SK-N-SH treated with all-trans-retinoic acid at 6 μM for 48 hours (cell line): ENCODE results near the gene QSER1.

Experiments used
- ATAC-seq: fragments of 200-7000 bp; cut with Tn5 transposase; 3 replicates; pipeline ENCODE4 v1.9.1; 2020; ENCODE audit warnings: mild to moderate bottlenecking, moderate library complexity
- ARNTL ChIP-seq: fragments of 450-650 bp; formaldehyde crosslinking; IDR thresholded peaks from 2 replicates; pipeline ENCODE4 v1.5.0; 2020; ENCODE audit warnings: low read depth, mild to moderate bottlenecking, moderate library complexity, borderline replicate concordance
- BACH2 ChIP-seq: fragments of 250-450 bp; sonication (Bioruptor Pico); IDR thresholded peaks from 2 replicates; pipeline ENCODE4 v1.9.0; 2021; ENCODE audit warnings: mild to moderate bottlenecking, borderline replicate concordance
- CREB5 ChIP-seq: fragments of 250-450 bp; sonication (Bioruptor Pico); IDR thresholded peaks from 2 replicates; pipeline ENCODE4 v1.5.1; 2020; ENCODE audit warnings: low read depth, mild to moderate bottlenecking, moderate library complexity
- CSDC2 ChIP-seq: fragments of 250-450 bp; sonication (Bioruptor Pico); IDR thresholded peaks from 2 replicates; pipeline ENCODE4 v1.5.0; 2020; ENCODE audit warnings: mild to moderate bottlenecking, moderate library complexity
- GLIS3 ChIP-seq: fragments of 250-450 bp; sonication (Bioruptor Pico); IDR thresholded peaks from 2 replicates; pipeline ENCODE4 v1.5.0; 2020; ENCODE audit warnings: mild to moderate bottlenecking, moderate library complexity
- ISL1 ChIP-seq: fragments of 250-450 bp; sonication (Bioruptor Pico); IDR thresholded peaks from 2 replicates; pipeline ENCODE4 v2.1.2; 2022; ENCODE audit warnings: mild to moderate bottlenecking, moderate library complexity
- OSR1 ChIP-seq: fragments of 250-450 bp; sonication (Bioruptor Pico); IDR thresholded peaks from 2 replicates; pipeline ENCODE4 v1.8.0; 2022; ENCODE audit warnings: moderate library complexity, mild to moderate bottlenecking, inconsistent platforms
- PATZ1 ChIP-seq: fragments of 250-450 bp; sonication (Bioruptor Pico); IDR thresholded peaks from 2 replicates; pipeline ENCODE4 v1.8.0; 2020; ENCODE audit warnings: mild to moderate bottlenecking, moderate library complexity, borderline replicate concordance
- PPARA ChIP-seq: fragments of 250-450 bp; sonication (Bioruptor Pico); IDR thresholded peaks from 2 replicates; pipeline ENCODE4 v1.5.0; 2020; ENCODE audit warnings: mild to moderate bottlenecking, borderline replicate concordance
- RARB ChIP-seq: fragments of 250-450 bp; sonication (Bioruptor Pico); IDR thresholded peaks from 2 replicates; pipeline ENCODE4 v1.8.0; 2021; ENCODE audit warnings: mild to moderate bottlenecking, moderate library complexity
- TCF4 ChIP-seq: fragments of 250-450 bp; sonication (Bioruptor Pico); IDR thresholded peaks from 2 replicates; pipeline ENCODE4 v1.8.0; 2021; ENCODE audit warnings: mild to moderate bottlenecking, moderate library complexity, borderline replicate concordance
- TOX ChIP-seq: fragments of 250-450 bp; sonication (Bioruptor Pico); IDR thresholded peaks from 2 replicates; pipeline ENCODE4 v1.8.0; 2021; ENCODE audit warnings: mild to moderate bottlenecking, moderate library complexity, borderline replicate concordance
- TSHZ2 ChIP-seq: fragments of 250-450 bp; sonication (Bioruptor Pico); IDR thresholded peaks from 2 replicates; pipeline ENCODE4 v1.5.0; 2020; ENCODE audit warnings: mild to moderate bottlenecking, moderate library complexity
- ZC3H10 ChIP-seq: fragments of 250-450 bp; sonication (Bioruptor Pico); IDR thresholded peaks from 2 replicates; pipeline ENCODE4 v1.5.1; 2021; ENCODE audit warnings: mild to moderate bottlenecking, moderate library complexity
- ZFP3 ChIP-seq: fragments of 250-450 bp; sonication (Bioruptor Pico); IDR thresholded peaks from 2 replicates; pipeline ENCODE4 v1.5.0; 2020; ENCODE audit warnings: mild to moderate bottlenecking, moderate library complexity
- ZNF565 ChIP-seq: fragments of 450-650 bp; formaldehyde crosslinking; conservative IDR thresholded peaks from 2 replicates; pipeline ENCODE4 v1.5.0; 2020; ENCODE audit warnings: low read depth, mild to moderate bottlenecking, moderate library complexity
- ZNF70 ChIP-seq: fragments of 450-650 bp; formaldehyde crosslinking; IDR thresholded peaks from 2 replicates; pipeline ENCODE4 v1.5.0; 2020; ENCODE audit warnings: mild to moderate bottlenecking, moderate library complexity
- TF ChIP-seq, protein P1 (sequence below): fragments of 250-450 bp; sonication (Bioruptor Pico); IDR thresholded peaks from 2 replicates; pipeline ENCODE4 v1.8.0; 2021; ENCODE audit warnings: low read depth, mild to moderate bottlenecking, moderate library complexity, borderline replicate concordance
- TF ChIP-seq, protein P2 (sequence below): fragments of 250-450 bp; sonication (Bioruptor Pico); IDR thresholded peaks from 2 replicates; pipeline ENCODE4 v1.5.1; 2021; ENCODE audit warnings: mild to moderate bottlenecking, moderate library complexity

Gene QSER1

DNA sequence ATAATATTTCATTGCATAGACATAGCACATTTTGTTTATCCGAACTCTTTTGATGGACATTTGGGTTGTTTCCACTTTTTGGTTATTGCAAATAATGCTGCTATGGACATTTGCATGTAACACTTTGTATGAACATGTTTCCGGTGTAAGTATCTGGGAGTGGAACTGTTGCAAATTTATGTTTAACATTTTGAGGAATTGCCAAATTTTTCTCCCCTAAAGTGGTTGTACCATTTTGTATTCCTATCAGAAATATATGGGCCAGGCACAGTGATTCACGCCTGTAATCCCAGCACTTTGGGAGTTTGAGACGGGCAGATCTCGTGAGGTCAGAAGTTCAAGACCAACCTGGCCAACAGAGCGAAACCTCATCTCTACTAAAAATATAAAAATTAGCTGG lies 16.0 kb downstream of the QSER1 start:
- ATAC-seq = no peak
- TF ChIP-seq PATZ1 (CRISPR knock-in tag) = no peak
- no peak for TF ChIP-seq ZNF565 (CRISPR knock-in tag)
- TF ChIP-seq GLIS3 (CRISPR knock-in tag) = no peak
- TF ChIP-seq CSDC2 (CRISPR knock-in tag) = no peak
- TF ChIP-seq RARB (CRISPR knock-in tag) = no peak
- no peak for TF ChIP-seq TCF4 (CRISPR knock-in tag)
- TF ChIP-seq BACH2 (CRISPR knock-in tag) = no peak
- TF ChIP-seq ZNF70 (CRISPR knock-in tag) = no peak
- TF ChIP-seq PPARA (CRISPR knock-in tag) = no peak
- TF ChIP-seq OSR1 (CRISPR knock-in tag) = no peak
- no peak for TF ChIP-seq TSHZ2 (CRISPR knock-in tag)
- TF ChIP-seq ZC3H10 (CRISPR knock-in tag) = no peak

DNA sequence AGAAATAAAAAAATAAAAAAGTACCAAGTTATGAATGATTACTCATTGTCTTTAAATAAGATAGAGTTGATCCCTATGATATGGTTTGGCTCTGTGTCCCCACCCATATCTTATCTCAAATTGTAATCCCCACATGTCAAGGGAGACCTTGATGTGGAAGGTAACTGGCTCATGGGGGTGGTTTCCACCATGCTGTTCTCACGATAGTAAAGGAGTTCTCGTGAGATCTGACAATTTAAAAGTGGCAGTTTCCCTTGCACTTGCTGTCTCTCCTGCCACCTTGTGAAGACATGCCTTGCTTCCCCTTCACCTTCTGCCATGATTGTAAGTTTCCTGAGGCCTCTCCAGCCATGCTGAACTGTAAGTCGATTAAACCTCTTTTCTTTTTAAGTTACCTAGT lies 18.8 kb downstream of the QSER1 start:
- TF ChIP-seq ARNTL (CRISPR knock-in tag) (no peak), ISL1 (CRISPR knock-in tag) (no peak), RARB (CRISPR knock-in tag) (no peak), TCF4 (CRISPR knock-in tag) (no peak), ZFP3 (no peak), GLIS3 (CRISPR knock-in tag) (no peak), CSDC2 (CRISPR knock-in tag) (no peak), ZNF70 (CRISPR knock-in tag) (no peak), PATZ1 (CRISPR knock-in tag) (no peak), ZC3H10 (CRISPR knock-in tag) (no peak), BACH2 (CRISPR knock-in tag) (no peak), PPARA (CRISPR knock-in tag) (no peak), TOX (CRISPR knock-in tag) (no peak), CREB5 (no peak), TSHZ2 (CRISPR knock-in tag) (no peak), ZNF565 (CRISPR knock-in tag) (no peak)
- TF ChIP-seq, protein P1, sequence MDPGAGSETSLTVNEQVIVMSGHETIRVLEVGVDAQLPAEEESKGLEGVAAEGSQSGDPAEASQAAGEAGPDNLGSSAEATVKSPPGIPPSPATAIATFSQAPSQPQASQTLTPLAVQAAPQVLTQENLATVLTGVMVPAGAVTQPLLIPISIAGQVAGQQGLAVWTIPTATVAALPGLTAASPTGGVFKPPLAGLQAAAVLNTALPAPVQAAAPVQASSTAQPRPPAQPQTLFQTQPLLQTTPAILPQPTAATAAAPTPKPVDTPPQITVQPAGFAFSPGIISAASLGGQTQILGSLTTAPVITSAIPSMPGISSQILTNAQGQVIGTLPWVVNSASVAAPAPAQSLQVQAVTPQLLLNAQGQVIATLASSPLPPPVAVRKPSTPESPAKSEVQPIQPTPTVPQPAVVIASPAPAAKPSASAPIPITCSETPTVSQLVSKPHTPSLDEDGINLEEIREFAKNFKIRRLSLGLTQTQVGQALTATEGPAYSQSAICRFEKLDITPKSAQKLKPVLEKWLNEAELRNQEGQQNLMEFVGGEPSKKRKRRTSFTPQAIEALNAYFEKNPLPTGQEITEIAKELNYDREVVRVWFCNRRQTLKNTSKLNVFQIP (CRISPR knock-in tag) = no peak
- TF ChIP-seq, protein P2, sequence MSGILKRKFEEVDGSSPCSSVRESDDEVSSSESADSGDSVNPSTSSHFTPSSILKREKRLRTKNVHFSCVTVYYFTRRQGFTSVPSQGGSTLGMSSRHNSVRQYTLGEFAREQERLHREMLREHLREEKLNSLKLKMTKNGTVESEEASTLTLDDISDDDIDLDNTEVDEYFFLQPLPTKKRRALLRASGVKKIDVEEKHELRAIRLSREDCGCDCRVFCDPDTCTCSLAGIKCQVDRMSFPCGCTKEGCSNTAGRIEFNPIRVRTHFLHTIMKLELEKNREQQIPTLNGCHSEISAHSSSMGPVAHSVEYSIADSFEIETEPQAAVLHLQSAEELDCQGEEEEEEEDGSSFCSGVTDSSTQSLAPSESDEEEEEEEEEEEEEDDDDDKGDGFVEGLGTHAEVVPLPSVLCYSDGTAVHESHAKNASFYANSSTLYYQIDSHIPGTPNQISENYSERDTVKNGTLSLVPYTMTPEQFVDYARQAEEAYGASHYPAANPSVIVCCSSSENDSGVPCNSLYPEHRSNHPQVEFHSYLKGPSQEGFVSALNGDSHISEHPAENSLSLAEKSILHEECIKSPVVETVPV = no peak
- ATAC-seq = no peak
